Astrocyte (in vitro differentiated cells and primary cell): ENCODE data around the gene C14orf93.

ENCODE experiments used
- EZH2 ChIP-seq: IDR thresholded peaks from 2 replicates; pipeline ENCODE4 v1.6.1; 2012; ENCODE audit warnings: mild to moderate bottlenecking, low read length, inconsistent platforms; ENCODE audit not compliant: insufficient read depth
- TF ChIP-seq, protein P1 (sequence below): IDR thresholded peaks from 2 replicates; pipeline ENCODE4 v1.5.1; 2011; ENCODE audit warnings: low read depth, mild to moderate bottlenecking, inconsistent platforms, low read length, moderate library complexity; ENCODE audit not compliant: insufficient read depth

DNA sequence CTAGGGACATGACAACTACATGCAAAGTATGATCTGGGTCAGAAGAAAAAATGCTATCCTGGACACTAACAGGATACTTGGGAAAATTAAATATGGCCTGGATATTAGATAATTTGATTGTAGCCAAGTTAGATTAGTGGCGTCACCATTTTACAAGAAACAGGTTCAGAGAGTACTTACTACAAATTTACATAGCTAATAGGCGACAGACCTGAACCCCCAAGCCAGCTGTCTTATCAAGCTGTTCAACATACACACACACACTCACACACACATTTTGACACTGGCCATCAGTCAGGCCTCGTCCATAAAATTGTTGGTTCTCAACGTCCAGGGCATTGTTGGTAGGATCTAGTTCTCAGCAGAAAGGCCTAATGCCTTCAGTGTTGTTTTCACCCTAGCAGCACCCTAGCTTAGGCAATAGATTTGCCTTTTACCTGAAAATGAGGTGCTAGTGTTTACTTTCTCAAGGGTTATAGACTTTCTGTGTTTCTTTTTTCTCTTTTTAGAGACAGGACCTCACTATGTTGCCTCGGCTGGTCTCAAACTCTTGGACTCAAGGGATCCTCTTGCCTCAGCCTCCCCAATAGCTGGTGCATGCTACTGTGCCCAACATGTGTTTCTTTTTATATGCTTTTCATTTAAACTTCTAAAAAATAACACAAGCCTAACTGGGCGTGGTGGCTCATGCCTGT is 3.3 kb upstream of the C14orf93 start:
- TF ChIP-seq, protein P1, sequence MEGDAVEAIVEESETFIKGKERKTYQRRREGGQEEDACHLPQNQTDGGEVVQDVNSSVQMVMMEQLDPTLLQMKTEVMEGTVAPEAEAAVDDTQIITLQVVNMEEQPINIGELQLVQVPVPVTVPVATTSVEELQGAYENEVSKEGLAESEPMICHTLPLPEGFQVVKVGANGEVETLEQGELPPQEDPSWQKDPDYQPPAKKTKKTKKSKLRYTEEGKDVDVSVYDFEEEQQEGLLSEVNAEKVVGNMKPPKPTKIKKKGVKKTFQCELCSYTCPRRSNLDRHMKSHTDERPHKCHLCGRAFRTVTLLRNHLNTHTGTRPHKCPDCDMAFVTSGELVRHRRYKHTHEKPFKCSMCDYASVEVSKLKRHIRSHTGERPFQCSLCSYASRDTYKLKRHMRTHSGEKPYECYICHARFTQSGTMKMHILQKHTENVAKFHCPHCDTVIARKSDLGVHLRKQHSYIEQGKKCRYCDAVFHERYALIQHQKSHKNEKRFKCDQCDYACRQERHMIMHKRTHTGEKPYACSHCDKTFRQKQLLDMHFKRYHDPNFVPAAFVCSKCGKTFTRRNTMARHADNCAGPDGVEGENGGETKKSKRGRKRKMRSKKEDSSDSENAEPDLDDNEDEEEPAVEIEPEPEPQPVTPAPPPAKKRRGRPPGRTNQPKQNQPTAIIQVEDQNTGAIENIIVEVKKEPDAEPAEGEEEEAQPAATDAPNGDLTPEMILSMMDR = no peak
- no peak for TF ChIP-seq EZH2
